ENCODE results near the gene EIF4G2. TPM values are rescaled to one million over a fixed set of nuclear protein-coding genes. Genes with fewer than 3 reads are reported as not detected.

The EIF4G2 gene
- total RNA-seq, 1 experiment from 2014 or later: 1,198 TPM

DNA sequence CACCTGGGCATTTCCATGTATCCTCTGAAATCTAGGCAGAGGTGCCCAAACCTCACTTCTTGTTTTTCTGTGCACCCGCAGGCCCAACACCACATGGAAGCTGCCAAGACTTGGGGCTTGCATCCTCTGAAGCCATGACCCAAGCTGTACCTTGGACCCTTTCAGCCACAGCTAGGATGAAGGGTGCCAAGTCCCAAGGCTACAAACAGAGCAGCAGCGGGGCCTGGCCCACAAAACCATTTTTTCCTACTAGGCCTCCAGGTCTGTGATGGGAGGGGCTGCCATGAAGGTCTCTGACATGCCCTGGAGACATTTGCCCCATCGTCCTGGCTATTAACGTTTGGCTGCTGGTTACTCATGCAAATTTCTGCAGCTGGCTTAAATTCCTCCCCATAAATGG lies 20.4 kb upstream of the EIF4G2 start:
- intact Hi-C loops (cut with micrococcal nuclease; ENCODE audit: unreplicated experiment): no loop called here
- H3K4me3 ChIP-seq (ENCODE audit: low read depth, low read length, poor library complexity, severe bottlenecking): no peak overlapping the region
- ChIA-PET CTCF (no interaction called here), POLR2A (ENCODE audit: low non-redundant PET) (no interaction called here)
- no peaks in the 10 kb centered on the region for H3K9me3 ChIP-seq (ENCODE audit: low read depth, low read length, poor library complexity, severe bottlenecking)
- H3K27ac ChIP-seq (ENCODE audit: low read depth, low read length, poor library complexity, severe bottlenecking): no peak overlapping the region
- TF ChIP-seq, protein P1, sequence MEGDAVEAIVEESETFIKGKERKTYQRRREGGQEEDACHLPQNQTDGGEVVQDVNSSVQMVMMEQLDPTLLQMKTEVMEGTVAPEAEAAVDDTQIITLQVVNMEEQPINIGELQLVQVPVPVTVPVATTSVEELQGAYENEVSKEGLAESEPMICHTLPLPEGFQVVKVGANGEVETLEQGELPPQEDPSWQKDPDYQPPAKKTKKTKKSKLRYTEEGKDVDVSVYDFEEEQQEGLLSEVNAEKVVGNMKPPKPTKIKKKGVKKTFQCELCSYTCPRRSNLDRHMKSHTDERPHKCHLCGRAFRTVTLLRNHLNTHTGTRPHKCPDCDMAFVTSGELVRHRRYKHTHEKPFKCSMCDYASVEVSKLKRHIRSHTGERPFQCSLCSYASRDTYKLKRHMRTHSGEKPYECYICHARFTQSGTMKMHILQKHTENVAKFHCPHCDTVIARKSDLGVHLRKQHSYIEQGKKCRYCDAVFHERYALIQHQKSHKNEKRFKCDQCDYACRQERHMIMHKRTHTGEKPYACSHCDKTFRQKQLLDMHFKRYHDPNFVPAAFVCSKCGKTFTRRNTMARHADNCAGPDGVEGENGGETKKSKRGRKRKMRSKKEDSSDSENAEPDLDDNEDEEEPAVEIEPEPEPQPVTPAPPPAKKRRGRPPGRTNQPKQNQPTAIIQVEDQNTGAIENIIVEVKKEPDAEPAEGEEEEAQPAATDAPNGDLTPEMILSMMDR (conservative IDR thresholded peaks at IDR 0.05; ENCODE audit: low read depth, low read length): no peak
- TF ChIP-seq EZH2 (IDR thresholded peaks at IDR 0.05; ENCODE audit: borderline replicate concordance, low read depth, low read length, poor library complexity, severe bottlenecking): no peak
- no peak for DNase-seq (ENCODE audit: low spot score)
- no peaks in the 10 kb centered on the region for H3K4me1 ChIP-seq (ENCODE audit: insufficient read depth, low read length, poor library complexity, severe bottlenecking)
- BruUV-seq (replicated peaks): no TSS peak
- no peaks in the 10 kb centered on the region for H3K27me3 ChIP-seq (replicated peaks; ENCODE audit: insufficient read depth, low read depth, low read length, poor library complexity)
- H3K36me3 ChIP-seq (ENCODE audit: insufficient read depth, low read length, poor library complexity, severe bottlenecking): no peaks in the 10 kb centered on the region

DNA sequence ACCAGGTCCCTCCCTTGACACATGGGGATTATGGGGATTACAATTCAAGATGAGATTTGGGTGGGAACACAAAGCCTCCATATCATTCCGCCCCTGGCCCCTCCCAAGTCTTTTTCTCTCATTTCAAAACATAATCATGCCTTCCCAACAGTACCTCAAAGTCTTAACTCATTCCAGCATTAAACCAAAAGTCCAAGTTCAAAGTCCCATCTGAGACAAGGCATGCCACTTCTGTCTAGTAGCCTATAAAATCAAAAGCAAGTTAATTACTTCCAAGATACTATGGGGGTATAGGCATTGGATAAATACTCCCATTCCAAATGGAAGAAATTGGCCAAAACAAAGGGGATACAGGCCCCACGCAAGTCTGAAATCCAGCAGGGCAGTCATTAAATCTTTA lies 19.7 kb upstream of the EIF4G2 start:
- no peaks in the 10 kb centered on the region for H3K27me3 ChIP-seq (replicated peaks; ENCODE audit: insufficient read depth, low read depth, low read length, poor library complexity)
- CTCF ChIA-PET: no interaction called here

DNA sequence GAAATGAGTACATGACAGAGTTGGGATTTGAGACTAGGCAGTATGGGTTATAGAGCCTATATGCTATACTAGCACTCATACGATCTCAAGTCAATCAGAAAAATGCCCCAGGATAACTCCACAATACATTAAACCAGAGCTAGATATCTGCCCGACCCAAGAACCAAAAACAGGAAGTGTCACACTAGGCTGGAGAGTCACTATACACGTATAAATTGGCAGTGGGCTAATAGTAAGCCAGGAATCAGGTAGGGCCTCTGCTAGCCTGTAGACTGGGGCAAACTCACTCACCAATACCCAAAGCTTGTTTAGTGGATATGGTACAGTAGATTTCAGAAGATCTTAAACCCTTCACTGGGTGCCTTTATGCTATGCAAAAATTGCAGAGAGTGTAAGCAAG lies 16.2 kb upstream of the EIF4G2 start:
- Histone ChIP-seq H3K27me3 (replicated peaks; ENCODE audit: insufficient read depth, low read depth, low read length, poor library complexity) (no peaks in the 10 kb centered on the region), H3K27ac (ENCODE audit: low read depth, low read length, poor library complexity, severe bottlenecking) (no peak overlapping the region), H3K9me3 (ENCODE audit: low read depth, low read length, poor library complexity, severe bottlenecking) (no peaks in the 10 kb centered on the region), H3K4me1 (ENCODE audit: insufficient read depth, low read length, poor library complexity, severe bottlenecking) (no peaks in the 10 kb centered on the region), H3K36me3 (ENCODE audit: insufficient read depth, low read length, poor library complexity, severe bottlenecking) (no peaks in the 10 kb centered on the region), H3K4me3 (ENCODE audit: low read depth, low read length, poor library complexity, severe bottlenecking) (no peak overlapping the region)
- DNase-seq (ENCODE audit: low spot score): no peak
- CTCF ChIA-PET: no interaction called here
- POLR2A ChIA-PET (ENCODE audit: low non-redundant PET): interaction anchor here (0.6 kb wide), 1 partner anchor 69 kb away, joined by 5 read pairs; no protein-coding TSS in a partner anchor
- intact Hi-C loops (cut with micrococcal nuclease; ENCODE audit: unreplicated experiment): no loop called here
- no peak for TF ChIP-seq EZH2 (IDR thresholded peaks at IDR 0.05; ENCODE audit: borderline replicate concordance, low read depth, low read length, poor library complexity, severe bottlenecking)
- TF ChIP-seq, protein P1 (conservative IDR thresholded peaks at IDR 0.05; ENCODE audit: low read depth, low read length): no peak
- no TSS peak for BruUV-seq (replicated peaks)

More for the DNA sequence above, 19.7 kb upstream of the EIF4G2 start:
- BruUV-seq (replicated peaks): no TSS peak
- no peaks in the 10 kb centered on the region for H3K36me3 ChIP-seq (ENCODE audit: insufficient read depth, low read length, poor library complexity, severe bottlenecking)
- intact Hi-C loops (cut with micrococcal nuclease; ENCODE audit: unreplicated experiment): no loop called here
- no peak for DNase-seq (ENCODE audit: low spot score)
- POLR2A ChIA-PET (ENCODE audit: low non-redundant PET): no interaction called here
- H3K9me3 ChIP-seq (ENCODE audit: low read depth, low read length, poor library complexity, severe bottlenecking): no peaks in the 10 kb centered on the region
- TF ChIP-seq EZH2 (IDR thresholded peaks at IDR 0.05; ENCODE audit: borderline replicate concordance, low read depth, low read length, poor library complexity, severe bottlenecking): no peak
- TF ChIP-seq, protein P1 (conservative IDR thresholded peaks at IDR 0.05; ENCODE audit: low read depth, low read length): no peak
- H3K4me3 ChIP-seq (ENCODE audit: low read depth, low read length, poor library complexity, severe bottlenecking): no peak overlapping the region
- H3K4me1 ChIP-seq (ENCODE audit: insufficient read depth, low read length, poor library complexity, severe bottlenecking): no peaks in the 10 kb centered on the region
- no peak overlapping the region for H3K27ac ChIP-seq (ENCODE audit: low read depth, low read length, poor library complexity, severe bottlenecking)
